Activated T-cell treated with anti-CD3 and anti-CD28 coated beads, Interleukin-2, amount 50 U/mL, for 48 hours (primary cell): ENCODE measurements around the gene SLC16A9.
"Not testable (repeated sequence)": the region's sequence is repeated elsewhere in the genome, so short reads cannot be mapped to it uniquely, and the experiment has no call there.

ENCODE experiments used
- DNase-seq, 2 experiments: peaks; one replicate each; pipeline ENCODE4 v3.0.0-alpha.2; 2020

The SLC16A9 gene, protein sequence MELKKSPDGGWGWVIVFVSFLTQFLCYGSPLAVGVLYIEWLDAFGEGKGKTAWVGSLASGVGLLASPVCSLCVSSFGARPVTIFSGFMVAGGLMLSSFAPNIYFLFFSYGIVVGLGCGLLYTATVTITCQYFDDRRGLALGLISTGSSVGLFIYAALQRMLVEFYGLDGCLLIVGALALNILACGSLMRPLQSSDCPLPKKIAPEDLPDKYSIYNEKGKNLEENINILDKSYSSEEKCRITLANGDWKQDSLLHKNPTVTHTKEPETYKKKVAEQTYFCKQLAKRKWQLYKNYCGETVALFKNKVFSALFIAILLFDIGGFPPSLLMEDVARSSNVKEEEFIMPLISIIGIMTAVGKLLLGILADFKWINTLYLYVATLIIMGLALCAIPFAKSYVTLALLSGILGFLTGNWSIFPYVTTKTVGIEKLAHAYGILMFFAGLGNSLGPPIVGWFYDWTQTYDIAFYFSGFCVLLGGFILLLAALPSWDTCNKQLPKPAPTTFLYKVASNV

DNA sequence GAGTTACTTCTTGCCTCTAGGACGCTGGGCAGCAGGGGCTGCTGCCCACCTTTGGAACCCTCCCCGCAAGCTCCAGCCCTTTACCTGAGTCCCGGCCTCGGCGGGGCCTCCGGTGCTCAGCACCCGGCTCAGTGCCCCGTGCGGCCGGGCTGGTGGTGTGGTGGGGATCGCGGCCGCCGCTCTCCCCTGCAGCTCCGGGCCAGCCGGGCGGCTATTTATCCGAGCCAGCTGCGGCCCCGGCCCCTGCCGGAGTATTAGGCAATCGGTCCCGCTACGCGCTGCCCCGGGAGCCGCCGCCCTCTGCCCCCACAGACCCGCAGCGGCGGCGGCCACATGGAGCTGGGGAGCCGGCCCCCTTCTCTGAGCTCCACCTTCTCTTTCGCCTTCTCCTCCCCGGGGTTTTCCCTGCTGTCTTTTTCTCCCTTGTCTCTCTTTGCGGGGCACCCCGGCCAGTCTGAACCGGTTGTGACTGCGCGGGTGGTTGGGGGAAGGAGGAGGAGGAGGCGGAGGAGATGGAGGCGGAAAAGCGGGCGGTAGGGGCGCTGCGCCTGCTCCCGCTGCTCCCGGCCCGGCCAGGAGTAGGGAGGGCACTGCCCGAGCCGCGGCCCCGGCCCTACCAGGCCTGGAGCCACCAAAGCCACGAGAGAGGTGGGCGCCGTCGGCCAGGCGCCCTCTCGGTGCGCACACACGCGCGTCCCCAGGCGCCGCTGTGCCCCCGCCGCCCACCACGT lies at the start of gene SLC16A9:
Gene SLC16A9 (minus strand): TSS at position 456 of the 731 bp plus-strand sequence. CDS start 25,559 bp downstream, outside the sequence.
- DNase-seq = peak; percentile 67 to 68

DNA sequence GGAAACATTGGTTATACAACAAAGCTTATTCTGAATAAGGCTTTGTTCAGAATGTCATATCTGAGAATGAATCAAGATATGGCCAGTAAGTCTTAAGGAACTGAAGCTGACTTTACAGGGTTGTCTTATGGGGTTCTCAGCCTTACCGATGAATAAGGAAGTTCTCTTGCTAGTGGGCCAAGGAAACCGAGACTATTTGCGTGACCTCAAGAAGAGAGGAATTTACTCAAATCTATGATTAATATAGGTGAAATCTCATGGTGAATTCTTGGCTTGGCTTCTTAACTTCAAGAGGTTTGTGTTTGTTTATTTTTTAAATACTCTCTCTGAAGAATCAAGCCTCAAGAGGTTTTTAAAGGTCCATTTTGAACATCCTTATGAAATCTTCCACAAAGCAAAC lies 48.3 kb upstream of the SLC16A9 start:
- DNase-seq = no peak

DNA sequence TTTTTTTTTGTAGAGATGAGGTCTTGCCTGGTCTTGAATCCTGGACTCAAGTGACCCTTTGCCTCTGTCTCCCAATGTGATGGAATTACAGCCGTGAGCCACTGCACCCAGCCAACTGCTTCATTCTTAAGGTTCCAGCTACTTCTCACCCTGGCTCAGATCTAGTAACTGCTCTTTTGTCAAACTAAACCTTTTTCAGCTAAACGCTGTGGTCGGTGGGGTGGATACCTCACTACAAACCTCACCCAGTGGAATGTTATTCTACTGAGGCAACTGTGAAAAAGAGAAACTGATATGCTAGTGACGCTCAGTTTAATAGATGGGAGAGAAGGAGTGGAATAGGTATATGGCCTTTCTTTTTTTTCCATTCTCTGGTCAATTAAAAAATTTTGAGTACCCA lies 45.3 kb upstream of the SLC16A9 start:
- DNase-seq = no peak

DNA sequence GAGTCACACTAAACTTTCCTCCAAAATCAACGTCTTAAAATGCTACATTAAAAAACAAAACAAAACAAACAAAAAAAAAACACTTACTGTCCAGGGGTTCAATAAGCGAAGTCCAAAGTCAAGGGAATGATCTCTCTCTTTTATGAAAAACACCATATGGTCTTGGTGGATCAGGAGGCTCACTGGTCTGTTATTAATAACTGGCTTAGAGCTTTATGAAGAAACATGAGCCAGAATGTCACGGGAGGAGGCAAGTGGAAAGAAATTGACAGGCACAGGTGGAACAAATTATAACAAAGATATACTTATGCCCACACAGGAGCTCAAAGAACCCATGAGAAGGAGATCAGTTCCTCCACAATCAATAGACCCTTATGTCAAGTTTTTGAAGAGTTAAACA lies 43.6 kb upstream of the SLC16A9 start, which contains the start of gene MRLN:
Gene MRLN (minus strand): TSS at position 189 of the 400 bp plus-strand sequence.
- DNase-seq = no peak

DNA sequence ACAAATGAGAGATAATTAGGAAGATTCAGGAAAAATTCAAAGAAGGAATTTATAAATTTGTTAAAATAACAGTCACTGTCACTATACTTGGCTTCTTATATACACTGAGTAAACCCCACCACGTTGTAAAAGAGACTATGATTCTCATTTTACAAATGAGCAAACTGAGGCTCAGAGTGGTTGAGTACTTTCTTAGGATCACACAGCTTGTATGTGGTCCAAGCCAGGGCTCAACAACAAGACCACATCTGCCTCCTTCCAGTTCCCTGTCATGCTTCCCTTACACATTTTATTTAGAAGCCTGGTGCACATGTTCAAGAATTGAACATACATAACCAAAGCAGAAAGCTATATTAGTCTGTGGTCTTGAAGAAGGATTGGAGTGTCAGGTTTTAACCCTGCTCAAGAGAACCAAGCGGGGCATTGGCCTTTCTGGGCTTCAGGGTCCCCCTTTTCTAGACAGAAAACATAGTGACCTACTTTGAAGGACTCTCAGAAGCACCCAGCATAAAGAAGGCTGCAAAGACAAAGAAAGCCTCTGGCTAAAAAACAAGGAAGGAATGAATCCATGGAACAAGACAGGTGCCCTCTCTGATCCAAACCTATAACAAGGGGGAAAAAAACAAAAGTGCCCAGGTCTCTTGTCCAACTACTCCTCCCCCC lies 42.8 kb upstream of the SLC16A9 start:
- no peak for DNase-seq

DNA sequence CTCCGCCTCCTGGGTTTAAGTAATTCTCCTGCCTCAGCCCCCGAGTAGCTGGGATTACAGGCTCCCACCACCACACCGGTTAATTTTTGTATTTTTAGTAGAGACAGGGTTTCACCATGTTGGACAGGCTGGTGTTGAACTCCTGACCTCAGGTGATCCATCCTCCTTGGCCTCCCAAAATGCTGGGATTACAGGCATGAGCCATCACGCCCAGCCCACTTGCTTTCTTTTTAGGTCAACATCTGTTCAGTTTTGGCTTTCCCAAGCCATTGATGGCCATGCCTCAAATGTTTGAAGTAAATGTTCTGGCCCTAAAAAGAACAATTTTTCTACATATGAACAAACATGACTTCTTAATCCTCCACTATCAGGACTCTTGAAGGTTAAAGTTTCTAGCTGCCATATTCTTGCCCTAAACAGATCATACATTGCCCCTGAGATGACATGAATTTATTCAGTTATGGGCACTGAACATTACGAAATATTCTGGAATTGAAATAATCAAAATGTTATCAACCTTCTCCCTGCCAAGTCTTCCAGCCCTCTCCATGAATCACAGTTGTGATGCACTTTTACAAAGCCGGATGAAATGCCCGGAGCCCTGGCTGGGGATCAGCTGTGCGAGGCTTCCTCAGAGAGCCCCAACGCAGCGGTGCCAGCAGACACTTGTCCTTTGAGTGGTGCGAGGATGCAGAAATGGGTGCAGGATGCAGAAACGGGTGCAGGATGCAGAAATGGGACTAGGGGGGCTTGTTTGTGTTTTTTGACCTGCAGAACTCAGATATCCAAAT lies 40.7 kb upstream of the SLC16A9 start:
- no peak for DNase-seq

DNA sequence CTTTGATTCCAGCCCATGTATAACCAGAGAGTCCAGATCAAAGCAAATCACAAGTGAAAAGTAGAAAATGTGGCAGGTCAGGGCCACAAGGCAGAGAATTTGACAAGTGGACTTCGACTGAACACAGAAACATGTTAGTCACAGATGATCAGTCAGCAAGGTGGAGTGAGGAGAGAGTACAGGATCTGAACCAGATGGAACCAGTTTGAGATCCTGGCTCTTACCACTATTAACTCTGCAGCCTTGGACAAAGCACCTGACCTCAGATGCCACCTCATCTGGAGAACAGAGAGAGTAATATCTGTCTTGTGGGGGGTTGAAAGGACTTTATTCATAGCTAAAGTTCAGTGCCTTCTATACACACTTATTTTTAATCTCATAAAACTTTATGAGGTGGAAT lies 39.2 kb upstream of the SLC16A9 start:
- no peak for DNase-seq

DNA sequence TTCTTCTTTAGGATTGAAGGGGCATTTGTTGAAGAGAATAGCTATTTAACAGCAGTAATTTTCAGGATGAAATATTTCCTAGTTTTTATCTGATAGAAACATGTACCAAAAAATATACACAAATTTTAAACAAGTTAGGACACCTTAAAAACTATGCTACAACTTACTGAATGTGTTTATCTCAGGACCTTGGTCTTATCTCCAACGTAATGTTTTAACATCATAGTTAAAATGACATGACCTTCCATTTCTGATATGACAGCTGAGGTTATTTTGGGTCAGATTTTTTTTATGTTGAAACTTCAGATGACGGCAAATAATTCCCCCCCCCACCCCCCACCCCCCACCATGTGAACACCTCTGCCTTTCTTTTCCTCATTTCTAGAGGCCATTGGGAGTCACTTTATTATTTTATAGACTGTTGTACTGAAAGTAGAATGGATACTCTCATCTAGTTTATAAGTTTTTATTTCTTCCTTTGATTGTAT lies 35.6 kb upstream of the SLC16A9 start:
- no peak for DNase-seq

DNA sequence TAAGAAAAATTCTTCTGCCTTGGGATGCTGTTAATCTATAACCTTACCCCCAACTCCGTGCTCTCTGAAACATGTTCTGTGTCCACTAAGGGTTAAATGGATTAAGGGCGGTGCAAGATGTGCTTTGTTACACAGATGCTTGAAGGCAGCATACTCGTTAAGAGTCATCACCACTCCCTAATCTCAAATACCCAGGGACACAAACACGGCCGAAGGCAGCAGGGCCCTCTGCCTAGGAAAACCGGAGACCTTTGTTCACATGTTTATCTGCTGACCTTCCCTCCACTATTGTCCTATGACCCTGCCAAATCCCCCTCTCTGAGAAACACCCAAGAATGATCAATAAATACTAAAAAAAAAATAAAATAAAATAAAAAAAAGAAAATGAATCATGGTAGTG lies 35.1 kb upstream of the SLC16A9 start:
- DNase-seq = not testable (repeated sequence)

DNA sequence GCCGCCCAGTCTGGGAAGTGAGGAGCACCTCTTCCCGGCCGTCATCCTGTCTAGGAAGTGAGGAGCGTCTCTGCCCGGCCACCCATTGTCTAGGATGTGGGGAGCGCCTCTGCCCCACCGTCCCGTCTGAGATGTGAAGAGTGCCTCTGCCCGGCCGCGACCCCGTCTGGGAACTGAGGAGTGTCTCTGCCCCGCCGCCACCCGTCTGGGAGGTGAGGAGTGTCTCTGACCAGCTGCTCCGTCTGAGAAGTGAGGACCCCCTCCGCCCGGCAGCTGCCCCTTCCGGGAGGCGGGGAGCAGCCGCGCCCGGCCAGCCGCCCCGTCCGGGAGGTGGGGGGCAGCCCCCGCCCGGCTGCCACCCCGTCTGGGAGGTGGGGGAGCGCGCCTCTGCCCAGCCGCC lies 34.5 kb upstream of the SLC16A9 start:
- not testable (repeated sequence) for DNase-seq

DNA sequence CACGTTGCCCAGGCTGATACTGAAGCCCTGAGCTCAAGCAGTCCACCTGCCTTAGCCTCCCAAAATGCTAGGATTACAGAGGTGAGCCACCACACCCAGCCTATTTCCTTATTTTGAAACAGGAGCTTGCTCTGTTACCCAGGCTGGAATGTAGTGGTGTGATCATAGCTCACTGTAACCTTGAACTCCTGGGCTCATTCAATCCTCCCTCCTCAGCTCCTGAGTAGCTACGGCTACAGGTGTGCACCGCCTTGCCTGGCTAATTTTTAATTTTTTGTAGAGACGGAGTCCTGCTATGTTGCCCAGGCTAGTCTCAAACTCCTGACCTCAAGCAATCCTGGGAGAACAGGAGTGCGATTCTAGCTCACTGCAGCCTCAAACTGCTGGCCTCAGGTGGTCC lies 31.9 kb upstream of the SLC16A9 start:
- DNase-seq = no peak

DNA sequence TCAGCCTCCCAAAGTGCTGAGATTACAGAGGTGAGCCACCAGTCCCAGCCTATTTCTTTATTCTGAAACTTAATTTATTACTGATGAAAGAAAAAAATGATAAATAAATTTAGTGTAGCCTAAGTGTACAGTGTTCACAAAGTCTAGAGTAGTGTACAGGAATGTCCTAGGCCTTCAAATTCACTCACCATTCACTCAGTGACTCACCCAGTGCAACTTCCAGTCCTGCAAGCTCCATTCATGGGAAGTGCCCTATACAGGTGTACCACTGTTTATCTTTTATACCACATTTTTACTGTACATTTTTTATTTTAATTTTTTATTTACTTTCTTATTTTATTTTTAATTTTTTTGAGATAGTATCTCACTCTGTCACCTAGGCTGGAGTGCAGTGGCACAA lies 31.4 kb upstream of the SLC16A9 start:
- no peak for DNase-seq

DNA sequence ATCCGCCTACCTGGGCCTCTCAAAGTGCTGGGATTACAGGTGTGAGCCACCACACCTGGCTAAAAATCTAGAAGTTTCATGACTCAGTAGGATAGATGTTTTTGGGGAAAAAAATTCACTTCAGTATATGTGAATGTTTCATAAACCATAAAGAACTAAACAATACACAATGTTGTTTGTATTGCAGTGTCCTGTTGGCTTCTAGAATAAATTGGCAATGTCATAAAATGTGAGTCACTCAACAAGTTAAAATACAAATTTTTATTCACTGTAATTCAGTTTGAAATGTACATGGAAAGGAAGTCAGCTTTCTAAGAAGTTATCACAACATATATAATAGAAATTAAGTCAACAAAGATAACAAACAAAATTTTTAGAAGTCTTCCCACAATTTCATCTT lies 27.1 kb upstream of the SLC16A9 start:
- DNase-seq = no peak

DNA sequence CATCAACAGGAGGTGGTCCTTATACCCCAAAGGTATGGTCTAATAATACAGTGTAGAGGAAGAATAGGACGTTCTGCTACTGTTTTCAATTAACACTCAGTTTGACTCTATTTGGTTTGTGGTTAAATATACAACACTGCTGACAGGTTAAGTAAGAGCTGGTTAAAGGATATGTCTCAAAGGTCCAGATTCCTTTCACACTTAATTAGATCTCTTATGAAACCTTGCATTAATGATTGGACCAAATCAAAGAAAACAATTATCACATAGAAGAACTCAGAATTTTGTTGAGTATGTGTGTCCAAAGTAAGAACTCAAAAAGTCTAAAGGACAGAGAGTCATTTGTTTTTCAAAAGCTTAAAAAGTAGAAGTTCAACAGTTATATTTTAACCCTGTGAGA lies 25.6 kb upstream of the SLC16A9 start:
- no peak for DNase-seq

DNA sequence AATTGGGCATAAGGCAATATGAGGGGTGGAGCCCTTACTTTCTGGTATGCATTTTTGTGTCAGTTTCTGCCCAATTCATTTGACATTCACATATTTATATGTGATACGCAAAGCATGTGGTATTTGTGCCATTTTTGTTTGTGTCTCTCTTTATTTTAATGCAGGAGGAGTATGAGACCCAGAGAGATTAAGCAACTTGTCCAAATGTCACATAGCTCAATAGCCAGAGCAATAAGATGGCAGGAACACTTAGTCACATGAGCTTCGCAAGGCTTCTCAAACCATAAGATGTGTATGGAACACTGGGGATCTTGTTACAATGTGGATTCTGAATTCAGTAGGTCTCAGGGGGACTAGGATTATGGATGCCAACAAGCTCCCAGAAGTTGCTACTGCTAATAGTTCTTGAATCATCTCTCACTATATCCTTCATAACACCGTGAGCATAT lies 24.4 kb upstream of the SLC16A9 start:
- no peak for DNase-seq

DNA sequence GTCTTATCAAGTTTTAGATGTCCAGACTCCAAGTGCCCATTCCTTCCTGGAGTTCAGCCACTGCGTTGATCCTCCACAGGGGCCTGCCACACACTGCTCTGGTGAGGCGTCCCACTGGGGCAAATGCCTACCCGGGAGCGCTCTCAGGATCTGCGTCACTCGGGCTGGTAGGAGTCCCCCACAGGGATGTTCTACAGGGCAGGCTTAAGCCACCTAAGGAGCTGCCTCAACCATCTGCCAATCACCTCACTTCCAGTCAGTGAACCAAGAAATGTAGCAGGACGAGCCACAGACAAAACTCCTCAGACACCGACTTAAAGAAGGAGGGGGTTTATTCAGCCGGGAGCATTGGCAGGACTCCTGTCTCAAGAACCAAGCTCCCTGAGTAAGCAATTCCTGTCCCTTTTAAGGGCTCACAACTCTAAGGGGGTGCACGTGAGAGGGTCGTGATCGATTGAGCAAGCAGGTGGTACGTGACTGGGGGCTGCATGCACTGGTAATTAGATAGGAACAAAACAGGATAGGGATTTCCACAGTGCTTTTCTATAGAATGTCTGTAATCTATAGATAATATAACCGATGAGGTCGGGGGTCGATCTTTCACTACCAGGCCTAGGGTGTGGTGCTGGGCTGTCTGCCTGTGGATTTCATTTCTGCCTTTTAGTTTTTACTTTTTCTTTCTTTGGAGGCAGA lies 23.8 kb upstream of the SLC16A9 start:
- not testable (repeated sequence) for DNase-seq

DNA sequence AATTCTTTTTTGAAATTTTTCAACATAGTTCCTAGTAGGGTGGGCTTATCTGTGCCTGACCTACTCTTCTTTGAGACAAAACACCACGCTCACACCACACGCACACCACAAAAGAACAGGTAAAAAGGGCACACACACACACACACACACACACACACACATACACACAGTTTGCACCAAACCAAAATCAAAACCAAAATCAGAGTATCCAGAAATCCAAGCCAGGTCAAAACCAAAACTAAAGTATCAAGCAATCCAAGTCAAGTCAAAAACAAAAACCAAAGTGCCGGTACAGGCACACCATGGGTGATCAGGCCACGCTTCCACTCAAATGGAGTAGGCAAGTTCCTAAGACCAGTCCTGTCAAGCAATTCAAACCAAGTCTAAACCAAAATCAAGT lies 23.2 kb upstream of the SLC16A9 start:
- DNase-seq = not testable (repeated sequence)

DNA sequence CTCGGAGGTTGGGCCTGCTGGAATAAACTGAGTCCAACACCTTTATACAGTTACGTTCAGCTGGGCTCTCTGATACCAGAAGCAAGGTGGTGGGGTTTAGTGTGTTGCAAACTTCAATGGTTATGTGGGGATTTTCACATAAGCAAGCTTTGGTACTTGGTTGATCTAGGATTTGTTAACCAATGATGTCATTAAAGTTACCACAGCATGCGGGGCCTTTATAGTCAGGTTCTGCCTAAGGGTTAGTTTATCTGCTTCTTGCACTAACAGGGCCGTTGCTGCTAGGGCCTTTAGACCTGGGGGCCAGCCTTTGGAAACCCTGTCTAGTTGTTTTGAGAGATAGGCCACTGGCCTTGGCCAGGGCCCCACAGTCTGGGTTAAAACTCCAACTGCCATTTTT lies 19.5 kb upstream of the SLC16A9 start:
- DNase-seq = not testable (repeated sequence)

DNA sequence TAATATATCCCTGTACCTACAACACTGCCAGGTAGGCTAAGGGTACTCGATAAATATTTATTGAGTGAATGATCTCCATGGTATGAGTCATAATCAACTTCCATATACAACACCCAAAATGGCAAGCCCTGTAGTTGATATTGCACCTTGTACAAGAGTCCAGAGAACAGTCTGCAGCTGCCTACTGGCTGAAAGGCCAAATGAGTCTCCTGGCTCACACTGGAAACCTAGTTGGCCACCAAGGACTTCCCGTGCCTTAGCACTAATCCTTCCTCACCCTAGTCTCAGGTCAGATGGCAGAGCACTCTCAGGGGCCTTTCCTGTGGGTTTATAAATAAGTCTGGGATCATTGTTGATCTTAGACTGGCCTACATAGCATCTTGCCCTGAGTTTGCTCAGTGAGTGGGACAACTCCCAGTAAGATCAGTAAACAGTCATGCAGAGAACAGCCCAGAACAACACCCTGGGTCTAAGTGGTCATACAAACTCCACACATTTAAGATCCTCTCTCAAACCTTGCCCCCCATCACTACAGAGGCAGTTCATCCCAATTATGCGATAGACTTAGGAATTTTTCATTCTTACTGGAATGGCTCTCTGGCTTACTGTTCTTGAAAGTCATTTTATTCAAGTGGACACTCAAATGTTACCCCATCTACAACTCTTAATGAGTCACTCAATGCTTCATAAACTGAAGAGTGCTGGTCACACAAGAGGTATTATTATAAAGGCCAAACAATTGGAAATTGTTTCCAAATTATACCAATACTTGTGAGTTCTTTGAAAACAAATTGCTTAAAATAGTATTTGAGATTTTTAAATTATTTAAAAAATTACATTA lies 14.7 kb upstream of the SLC16A9 start:
- no peak for DNase-seq

DNA sequence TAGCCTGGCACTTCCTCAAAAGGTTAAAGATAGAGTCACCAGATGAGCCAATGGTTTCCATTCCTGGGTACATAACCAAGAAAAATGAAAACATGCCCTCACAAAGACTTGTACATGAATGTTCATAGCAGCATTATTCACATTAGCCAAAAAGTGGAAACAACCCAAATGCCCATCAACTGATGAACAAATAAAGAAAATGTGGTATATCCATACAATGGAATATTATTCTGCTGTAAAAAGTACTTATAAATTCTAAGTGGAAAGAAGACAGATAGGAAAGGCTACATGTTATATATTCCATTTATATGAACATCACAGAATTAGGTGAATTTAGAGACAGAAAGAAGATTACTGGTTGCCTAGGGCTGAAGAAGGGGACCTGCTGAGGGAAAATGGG lies 10.7 kb upstream of the SLC16A9 start:
- DNase-seq = no peak

DNA sequence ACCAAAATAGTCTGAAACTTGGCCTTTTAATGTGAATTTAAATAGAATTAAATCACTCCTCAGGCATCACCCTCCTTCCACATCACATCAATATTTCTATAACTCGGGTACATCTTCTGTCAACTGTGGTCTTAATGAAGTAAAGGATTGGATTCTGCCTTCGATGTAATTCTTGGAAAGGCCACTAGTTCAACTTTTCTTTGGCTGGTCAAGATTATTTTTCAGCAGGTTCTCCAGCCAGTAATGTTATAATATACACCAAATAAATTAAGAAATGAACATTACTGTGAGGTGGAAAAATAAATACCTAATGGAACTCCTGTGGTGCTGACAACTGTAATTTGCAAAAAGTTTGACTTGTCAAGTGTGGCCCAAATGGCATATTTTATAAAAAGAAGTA lies 9.7 kb upstream of the SLC16A9 start:
- no peak for DNase-seq
